MM.1S (cell line): ENCODE measurements around the gene MIA2.
"Not testable (repeated sequence)": the region's sequence is repeated elsewhere in the genome, so short reads cannot be mapped to it uniquely, and the experiment has no call there.

Experiments used
- DNase-seq: peaks from one replicate; pipeline ENCODE4 v3.0.0-alpha.2; 2015
- H2AFZ ChIP-seq: fragments of 300-600 bp; sonication (generic); 2 replicates; pipeline ENCODE4 v1.6.0; 2016; ENCODE audit warnings: antibody characterized with exemption, low read length
- H3F3A ChIP-seq: fragments of 300-600 bp; sonication (generic); 2 replicates; pipeline ENCODE4 v1.6.1; 2016; ENCODE audit warnings: mild to moderate bottlenecking, antibody characterized with exemption, low read length, moderate library complexity, mixed read lengths; ENCODE audit not compliant: insufficient read depth
- H3K27ac ChIP-seq: fragments of 300-600 bp; sonication (generic); 2 replicates; pipeline ENCODE4 v1.5.1; 2016; ENCODE audit warnings: mild to moderate bottlenecking, low read length
- H3K27me3 ChIP-seq: fragments of 300-600 bp; sonication (generic); replicated peaks from 2 replicates; pipeline ENCODE4 v1.6.0; 2016; ENCODE audit warnings: low read length; ENCODE audit not compliant: insufficient read depth
- H3K36me3 ChIP-seq: fragments of 300-600 bp; sonication (generic); replicated peaks from 2 replicates; pipeline ENCODE4 v1.6.1; 2016; ENCODE audit warnings: mild to moderate bottlenecking, low read length, mixed read lengths; ENCODE audit not compliant: insufficient read depth
- H3K4me1 ChIP-seq: fragments of 300-600 bp; sonication (generic); 2 replicates; pipeline ENCODE4 v1.6.1; 2016; ENCODE audit warnings: low read length, mixed read lengths
- H3K4me2 ChIP-seq: fragments of 300-600 bp; sonication (generic); 2 replicates; pipeline ENCODE4 v1.6.0; 2016; ENCODE audit warnings: low read depth, low read length
- H3K4me3 ChIP-seq: fragments of 300-600 bp; sonication (generic); 2 replicates; pipeline ENCODE4 v1.5.1; 2016; ENCODE audit warnings: low read length, mixed read lengths
- H3K79me2 ChIP-seq: fragments of 300-600 bp; sonication (generic); 2 replicates; pipeline ENCODE4 v1.6.1; 2016; ENCODE audit warnings: mixed run types, low read length, mixed read lengths
- H3K9ac ChIP-seq: fragments of 300-600 bp; sonication (generic); 2 replicates; pipeline ENCODE4 v1.6.1; 2016; ENCODE audit warnings: low read length, mixed read lengths
- H3K9me2 ChIP-seq: fragments of 300-600 bp; sonication (generic); replicated peaks from 2 replicates; pipeline ENCODE4 v1.6.1; 2016; ENCODE audit warnings: mild to moderate bottlenecking, low read length, mixed read lengths; ENCODE audit not compliant: insufficient read depth
- H3K9me3 ChIP-seq: fragments of 300-600 bp; sonication (generic); replicated peaks from 2 replicates; pipeline ENCODE4 v1.6.1; 2016; ENCODE audit warnings: mild to moderate bottlenecking, low read length, mixed read lengths; ENCODE audit not compliant: insufficient read depth
- H4K20me1 ChIP-seq: fragments of 300-600 bp; sonication (generic); 2 replicates; pipeline ENCODE4 v1.6.1; 2016; ENCODE audit warnings: mild to moderate bottlenecking, low read length, moderate library complexity, mixed read lengths; ENCODE audit not compliant: insufficient read depth
- CTCF ChIP-seq: fragments of 300-600 bp; sonication (generic); IDR thresholded peaks from 2 replicates; pipeline ENCODE4 v1.5.1; 2016; ENCODE audit warnings: antibody characterized with exemption, low read length, mixed read lengths
- EZH2 ChIP-seq: fragments of 300-600 bp; sonication (generic); optimal IDR thresholded peaks from 2 replicates; pipeline ENCODE3; 2017; ENCODE audit warnings: low read depth, mild to moderate bottlenecking, antibody characterized with exemption, low read length, mixed read lengths
- EZH2phosphoT487 ChIP-seq: fragments of 300-600 bp; sonication (generic); IDR thresholded peaks from 2 replicates; pipeline ENCODE4 v1.6.1; 2018; ENCODE audit warnings: antibody characterized with exemption, low read length

MIA2 gene

DNA sequence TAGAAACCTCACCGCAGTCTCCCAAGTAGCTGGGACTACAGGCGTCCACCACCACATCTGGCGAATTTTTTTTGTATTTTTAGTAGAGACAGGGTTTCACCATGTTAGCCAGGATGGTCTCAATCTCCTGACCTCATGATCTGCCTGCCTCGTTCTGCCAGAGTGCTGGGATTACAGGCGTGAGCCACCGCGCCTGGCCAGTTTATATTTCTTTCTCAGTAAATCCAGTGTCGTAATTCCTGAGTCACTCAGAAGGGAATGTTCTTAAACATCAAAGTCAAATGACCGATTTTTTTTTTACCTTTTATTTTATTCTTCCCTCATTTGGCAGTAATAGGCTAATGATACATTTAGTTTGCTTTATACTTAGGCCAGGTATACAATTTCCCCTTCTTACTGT lies 118.0 kb downstream of the MIA2 start:
- Histone ChIP-seq H2AFZ (no peak overlapping the region), H4K20me1 (no peaks in the 10 kb centered on the region), H3K36me3 (no peaks in the 10 kb centered on the region), H3F3A (no peaks in the 10 kb centered on the region), H3K27ac (no peak overlapping the region), H3K9ac (no peak overlapping the region), H3K9me3 (no peaks in the 10 kb centered on the region), H3K79me2 (no peaks in the 10 kb centered on the region), H3K4me1 (no peaks in the 10 kb centered on the region), H3K4me2 (no peak overlapping the region), H3K9me2 (no peaks in the 10 kb centered on the region), H3K27me3 (no peaks in the 10 kb centered on the region), H3K4me3 (no peak overlapping the region)
- DNase-seq, result no peak
- TF ChIP-seq CTCF (no peak), EZH2 (no peak), EZH2phosphoT487 (no peak)

DNA sequence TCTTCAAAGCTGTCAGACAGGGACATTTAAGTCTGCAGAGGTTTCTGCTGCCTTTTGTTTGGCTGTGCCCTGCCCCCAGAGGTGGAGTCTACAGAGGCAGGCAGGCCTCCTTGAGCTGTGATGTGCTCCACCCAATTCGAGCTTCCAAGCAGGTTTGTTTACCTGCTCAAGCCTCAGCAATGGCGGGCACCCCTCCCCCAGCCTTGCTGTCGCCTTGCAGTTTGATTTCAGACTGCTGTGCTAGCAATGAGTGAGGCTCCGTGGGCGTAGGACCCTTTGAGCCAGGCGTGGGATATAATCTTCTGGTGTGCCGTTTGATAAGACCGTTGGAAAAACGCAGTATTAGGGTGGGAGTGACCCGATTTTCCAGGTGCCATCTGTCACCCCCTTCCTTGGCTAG lies 125.4 kb downstream of the MIA2 start:
- not testable (repeated sequence) for H2AFZ ChIP-seq, H4K20me1 ChIP-seq, DNase-seq, H3K4me3 ChIP-seq, H3K4me1 ChIP-seq, H3K4me2 ChIP-seq, H3K9me2 ChIP-seq, H3K36me3 ChIP-seq, H3K27me3 ChIP-seq, H3K9me3 ChIP-seq, H3F3A ChIP-seq, H3K9ac ChIP-seq, H3K27ac ChIP-seq, H3K79me2 ChIP-seq

GRCh38 chr14:39360316-39360715 lies 126.6 kb downstream of the MIA2 start:
- Histone ChIP-seq H3K9ac (no peak overlapping the region), H3K9me3 (no peaks in the 10 kb centered on the region), H3K79me2 (no peaks in the 10 kb centered on the region), H3K4me2 (no peak overlapping the region), H3K4me3 (no peak overlapping the region), H2AFZ (no peak overlapping the region), H3F3A (no peaks in the 10 kb centered on the region), H3K4me1 (no peaks in the 10 kb centered on the region), H3K36me3 (no peaks in the 10 kb centered on the region), H3K27ac (no peak overlapping the region), H3K27me3 (no peaks in the 10 kb centered on the region), H4K20me1 (no peaks in the 10 kb centered on the region), H3K9me2 (no peaks in the 10 kb centered on the region)
- no peak for DNase-seq
- TF ChIP-seq CTCF (no peak), EZH2 (no peak), EZH2phosphoT487 (no peak)

DNA sequence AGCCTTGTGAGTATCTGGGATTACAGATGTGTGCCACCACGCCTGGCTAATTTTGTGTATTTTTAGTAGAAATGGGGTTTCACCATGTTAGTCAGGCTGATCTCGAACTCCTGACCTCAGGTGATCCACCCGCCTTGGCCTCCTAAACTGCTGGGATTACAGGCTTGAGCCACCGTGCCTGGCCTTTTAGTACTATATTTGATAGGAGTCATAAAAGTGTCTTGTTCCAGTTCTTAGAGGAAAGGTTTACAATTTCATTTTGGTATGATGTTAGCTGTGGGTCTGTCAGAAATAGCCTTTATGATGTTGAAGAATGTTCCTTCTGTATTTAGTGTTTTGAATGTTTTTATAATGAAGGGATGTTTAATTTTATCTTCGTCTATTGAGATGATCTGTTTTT lies 127.8 kb downstream of the MIA2 start:
- not testable (repeated sequence) for H3K27ac ChIP-seq, H3K4me1 ChIP-seq, H4K20me1 ChIP-seq, H3K9ac ChIP-seq, H3F3A ChIP-seq, H3K79me2 ChIP-seq, H3K9me2 ChIP-seq, H3K4me3 ChIP-seq, H3K27me3 ChIP-seq, DNase-seq, H2AFZ ChIP-seq, H3K4me2 ChIP-seq, H3K9me3 ChIP-seq, H3K36me3 ChIP-seq
